Mucosa of descending colon (tissue), 3 donors: ENCODE results near the gene HMG20A. TPM values are rescaled to one million over a fixed set of nuclear protein-coding genes. Genes with fewer than 3 reads are reported as not detected.

Experiments used
- ATAC-seq: fragments of 200-7000 bp; cut with Tn5 transposase; one replicate; pipeline ENCODE4 v1.9.1; 2020; ENCODE audit warnings: mild to moderate bottlenecking, moderate library complexity
- DNase-seq, 3 donors: peaks; one replicate each; pipeline ENCODE4 v3.0.0-alpha.2; 2020
- H3K36me3 ChIP-seq: fragments of 200-600 bp; one replicate; pipeline ENCODE4 v1.8.0; 2021; ENCODE audit warnings: low read depth, mild to moderate bottlenecking
- H3K4me1 ChIP-seq: fragments of 200-600 bp; one replicate; pipeline ENCODE4 v1.8.0; 2021; ENCODE audit warnings: low read depth, mild to moderate bottlenecking
- H3K4me3 ChIP-seq: fragments of 200-600 bp; one replicate; pipeline ENCODE4 v1.8.0; 2021; ENCODE audit warnings: mild to moderate bottlenecking
- H3K9me3 ChIP-seq: fragments of 200-600 bp; one replicate; pipeline ENCODE4 v1.8.0; 2021; ENCODE audit warnings: mild to moderate bottlenecking
- intact Hi-C, 2 donors: fragments of 100-400 bp; cut with DNase I in 1 of 2; cut with micrococcal nuclease in 1 of 2; formaldehyde crosslinking; loops; one replicate each; pipeline versions ENCODE4 v1.11.0 to v1.11.1; 2022; cut with DNase I, micrococcal nuclease
- total RNA-seq, 3 donors: library from RNA; stranded (reverse); fragmentation: NEBNext Ultra II Directional in 2 of 3; extraction: Animal tissue kit (Norgen Biotek cat#: 25700) in 2 of 3; gene quantifications; one replicate each; pipeline versions ENCODE4 v1.2.1 to v1.2.4, GENCODE V29; 2021 to 2023
- TF ChIP-seq, protein P1 (sequence below): fragments of 200-600 bp; IDR thresholded peaks from one replicate; pipeline ENCODE4 v1.8.0; 2022; ENCODE audit warnings: antibody characterized with exemption, mild to moderate bottlenecking
- donor health status: DM: no; HTN: no; CAD: no; lungs with moderate emphysema.
- donor health status: DM: no; HTN: no; CAD: no.
- donor health status: DM: no; HTN: yes; CAD: no.

The HMG20A gene
- total RNA-seq, 3 donors from 2014 or later: 27.5 to 37.1 (median 34.7) TPM

DNA sequence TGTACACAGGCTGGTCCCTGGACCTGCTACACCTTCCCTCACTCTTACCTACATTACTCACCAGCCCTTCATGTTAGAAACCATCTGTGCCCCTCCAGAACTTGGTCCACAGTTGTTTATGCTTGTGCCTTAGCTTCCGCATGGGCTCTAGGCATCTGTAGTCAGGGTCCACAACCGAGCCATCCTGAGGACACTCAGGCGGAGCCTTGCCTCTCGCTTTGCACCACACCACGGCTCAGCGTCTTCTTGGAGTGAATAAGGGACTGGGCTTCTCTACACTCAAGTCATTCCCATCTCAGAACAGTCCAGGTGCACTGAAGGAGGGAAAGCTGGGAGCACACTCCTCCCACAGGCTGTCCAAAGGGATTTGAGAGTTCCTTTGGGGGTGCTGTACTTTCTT is 97.8 kb downstream of the HMG20A start:
- intact Hi-C loops: no loop called here
- no peaks in the 10 kb centered on the region for H3K9me3 ChIP-seq
- ATAC-seq (no peak), DNase-seq (no peak)
- no peak overlapping the region for H3K4me3 ChIP-seq
- TF ChIP-seq, protein P1, sequence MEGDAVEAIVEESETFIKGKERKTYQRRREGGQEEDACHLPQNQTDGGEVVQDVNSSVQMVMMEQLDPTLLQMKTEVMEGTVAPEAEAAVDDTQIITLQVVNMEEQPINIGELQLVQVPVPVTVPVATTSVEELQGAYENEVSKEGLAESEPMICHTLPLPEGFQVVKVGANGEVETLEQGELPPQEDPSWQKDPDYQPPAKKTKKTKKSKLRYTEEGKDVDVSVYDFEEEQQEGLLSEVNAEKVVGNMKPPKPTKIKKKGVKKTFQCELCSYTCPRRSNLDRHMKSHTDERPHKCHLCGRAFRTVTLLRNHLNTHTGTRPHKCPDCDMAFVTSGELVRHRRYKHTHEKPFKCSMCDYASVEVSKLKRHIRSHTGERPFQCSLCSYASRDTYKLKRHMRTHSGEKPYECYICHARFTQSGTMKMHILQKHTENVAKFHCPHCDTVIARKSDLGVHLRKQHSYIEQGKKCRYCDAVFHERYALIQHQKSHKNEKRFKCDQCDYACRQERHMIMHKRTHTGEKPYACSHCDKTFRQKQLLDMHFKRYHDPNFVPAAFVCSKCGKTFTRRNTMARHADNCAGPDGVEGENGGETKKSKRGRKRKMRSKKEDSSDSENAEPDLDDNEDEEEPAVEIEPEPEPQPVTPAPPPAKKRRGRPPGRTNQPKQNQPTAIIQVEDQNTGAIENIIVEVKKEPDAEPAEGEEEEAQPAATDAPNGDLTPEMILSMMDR: no peak
- H3K36me3 ChIP-seq: no peaks in the 10 kb centered on the region
- no peaks in the 10 kb centered on the region for H3K4me1 ChIP-seq

GRCh38 chr15:77519540-77519939 is 98.9 kb downstream of the HMG20A start:
- TF ChIP-seq, protein P1: no peak
- ATAC-seq: no peak

DNA sequence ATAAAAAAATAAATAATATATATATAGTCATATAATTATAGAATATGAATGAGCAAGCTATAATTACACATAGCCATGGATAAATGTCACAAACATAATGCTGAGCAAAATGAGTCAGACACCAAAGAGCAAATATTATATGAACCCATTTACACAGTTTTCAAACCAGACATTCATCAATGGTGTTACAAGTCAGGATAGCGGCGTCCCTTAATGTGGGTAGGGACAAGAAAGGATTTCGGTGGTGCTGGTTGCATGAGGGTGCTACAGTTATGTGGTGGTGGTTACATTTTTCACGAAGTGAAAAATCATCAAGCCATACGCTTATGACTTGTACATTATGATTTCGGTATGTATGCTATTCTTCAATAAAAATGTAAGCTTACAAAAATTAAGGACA is 100.5 kb downstream of the HMG20A start:
- Histone ChIP-seq H3K4me3 (no peak overlapping the region), H3K36me3 (no peaks in the 10 kb centered on the region), H3K4me1 (no peaks in the 10 kb centered on the region), H3K9me3 (no peaks in the 10 kb centered on the region)
- ATAC-seq (no peak), DNase-seq (no peak)
- TF ChIP-seq, protein P1: no peak
- intact Hi-C loops: no loop called here

More at GRCh38 chr15:77519540-77519939, 98.9 kb downstream of the HMG20A start:
- intact Hi-C loops: no loop called here
- H3K9me3 ChIP-seq: no peaks in the 10 kb centered on the region
- no peak for DNase-seq
- no peaks in the 10 kb centered on the region for H3K36me3 ChIP-seq
- no peak overlapping the region for H3K4me3 ChIP-seq
- H3K4me1 ChIP-seq: no peaks in the 10 kb centered on the region

- H3K4me1 ChIP-seq: no peaks in the 10 kb centered on the region
- TF ChIP-seq, protein P1: no peak
- no peaks in the 10 kb centered on the region for H3K9me3 ChIP-seq
- H3K36me3 ChIP-seq: no peaks in the 10 kb centered on the region
- H3K4me3 ChIP-seq: no peak overlapping the region
- no peak for DNase-seq
- intact Hi-C loops: no loop called here
- no peak for ATAC-seq
These were observed 104.7 kb downstream of the HMG20A start for GRCh38 chr15:77525400-77525811.

DNA sequence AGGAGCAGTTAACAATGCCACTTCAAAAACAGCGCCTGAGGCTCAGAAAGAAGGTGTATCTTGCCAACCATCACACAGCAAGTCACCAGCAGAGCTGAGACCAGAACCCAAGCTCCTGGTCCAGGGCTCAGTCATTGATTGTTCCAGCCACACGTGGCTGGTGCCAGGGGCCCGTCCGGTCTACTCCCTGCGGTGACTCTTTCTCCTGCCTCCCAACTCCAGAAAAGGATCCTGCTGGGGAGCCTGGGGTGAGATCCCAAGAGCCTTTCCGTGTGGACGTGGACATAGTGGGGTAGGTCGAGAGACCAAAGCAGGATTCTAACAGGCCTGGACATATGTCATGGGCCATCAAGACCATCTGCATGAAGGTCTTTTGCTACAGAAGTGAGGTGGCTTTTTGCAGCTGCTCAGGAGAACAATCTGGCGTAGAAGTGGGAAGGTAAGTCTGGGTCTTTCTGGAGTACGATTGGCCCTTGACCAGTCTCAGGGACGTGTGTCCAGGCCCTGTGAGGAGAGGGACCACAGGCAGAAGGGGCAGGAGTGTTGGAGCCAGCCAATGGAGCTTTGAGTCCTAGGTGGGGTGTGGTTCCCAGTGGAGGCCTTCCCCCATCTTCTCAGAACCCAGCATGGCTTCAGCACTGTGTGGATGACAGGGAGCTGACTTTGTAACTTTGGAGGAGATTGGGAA is 105.4 kb downstream of the HMG20A start:
- no peak for ATAC-seq
- no peak overlapping the region for H3K4me3 ChIP-seq
- no peaks in the 10 kb centered on the region for H3K4me1 ChIP-seq
- intact Hi-C loops: no loop called here
- TF ChIP-seq, protein P1: no peak
- H3K36me3 ChIP-seq: no peaks in the 10 kb centered on the region
- no peak for DNase-seq
- no peaks in the 10 kb centered on the region for H3K9me3 ChIP-seq
